NCI-H524 treated with DMSO at 0.1 percent for 48 hours (cell line): ENCODE measurements around the gene AP1G2.
"Not testable (repeated sequence)": the region's sequence is repeated elsewhere in the genome, so short reads cannot be mapped to it uniquely, and the experiment has no call there.

Source experiments
- DNase-seq: peaks from one replicate; lab custom pipeline; 2025; lab: John Stamatoyannopoulos, UW

The AP1G2 gene

DNA sequence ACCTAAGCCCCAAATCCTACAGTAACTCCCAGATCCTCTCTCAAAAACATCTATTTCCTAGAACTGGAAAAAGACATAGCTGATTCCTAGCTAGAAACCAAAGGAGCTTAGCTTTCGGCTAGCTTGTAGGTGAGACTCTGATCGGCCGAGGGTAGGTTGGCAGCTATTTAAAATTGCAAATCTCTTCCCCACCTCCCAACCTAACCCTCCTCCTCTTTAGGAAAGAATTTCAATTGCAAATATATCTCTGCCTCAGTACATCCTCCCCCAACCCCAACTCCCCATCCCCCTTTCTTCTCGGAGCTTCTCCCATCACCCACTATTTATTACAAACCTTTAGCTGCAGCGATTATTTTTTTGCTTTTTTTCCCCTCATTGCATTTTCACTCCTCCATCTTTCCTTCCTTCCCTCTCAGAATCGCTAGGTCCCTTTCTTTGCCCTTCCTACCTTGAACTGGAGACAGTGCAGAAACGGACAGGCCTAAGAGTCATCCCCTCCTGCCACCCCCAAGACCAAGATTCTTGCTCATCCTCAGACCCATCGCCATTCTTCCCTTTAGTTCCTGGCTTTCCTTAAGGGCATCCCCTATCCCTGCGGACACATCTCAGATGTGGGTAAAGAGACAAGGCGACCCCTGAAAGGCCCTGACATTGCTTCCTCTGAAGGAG lies 29.4 kb downstream of the AP1G2 start:
- DNase-seq: no peak

GRCh38 chr14:23537351-23538049 lies 30.1 kb downstream of the AP1G2 start:
- no peak for DNase-seq

DNA sequence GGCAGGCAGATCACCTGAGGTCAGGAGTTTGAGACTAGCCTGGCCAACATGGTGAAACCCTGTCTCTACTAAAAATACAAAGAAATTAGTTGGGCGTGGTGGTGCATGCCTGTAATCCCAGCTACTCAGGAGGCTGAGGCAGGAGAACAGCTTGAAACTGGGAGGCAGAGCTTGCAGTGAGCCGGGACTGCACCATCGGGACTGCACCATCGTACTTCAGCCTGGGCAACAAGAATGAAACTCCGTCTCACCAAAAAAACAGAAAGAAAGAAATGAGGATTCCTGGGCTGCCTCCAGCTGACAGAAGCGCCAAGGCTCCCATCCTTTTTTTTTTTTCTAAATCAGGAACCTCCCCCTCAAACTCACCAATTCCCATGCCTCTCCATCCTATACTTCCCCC lies 30.7 kb downstream of the AP1G2 start:
- DNase-seq: not testable (repeated sequence)

DNA sequence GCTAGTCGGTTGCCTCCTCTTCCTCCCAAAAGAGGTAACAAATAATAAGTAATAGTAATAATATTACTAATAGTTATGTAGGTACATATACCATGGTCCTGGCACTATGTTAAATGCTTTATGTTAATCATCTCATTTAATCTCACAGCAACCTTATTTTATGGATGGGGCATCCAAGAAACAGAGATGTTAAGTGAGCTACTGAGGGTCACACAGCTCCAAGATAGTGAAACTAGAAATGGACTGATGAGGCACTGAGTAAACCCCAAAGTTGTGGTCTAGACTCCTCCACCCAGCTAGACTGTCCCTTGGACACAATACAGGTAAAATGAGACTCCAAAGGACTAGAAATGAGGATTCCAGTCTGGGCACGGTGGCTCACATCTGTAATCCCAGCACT lies 31.1 kb downstream of the AP1G2 start:
- no peak for DNase-seq

DNA sequence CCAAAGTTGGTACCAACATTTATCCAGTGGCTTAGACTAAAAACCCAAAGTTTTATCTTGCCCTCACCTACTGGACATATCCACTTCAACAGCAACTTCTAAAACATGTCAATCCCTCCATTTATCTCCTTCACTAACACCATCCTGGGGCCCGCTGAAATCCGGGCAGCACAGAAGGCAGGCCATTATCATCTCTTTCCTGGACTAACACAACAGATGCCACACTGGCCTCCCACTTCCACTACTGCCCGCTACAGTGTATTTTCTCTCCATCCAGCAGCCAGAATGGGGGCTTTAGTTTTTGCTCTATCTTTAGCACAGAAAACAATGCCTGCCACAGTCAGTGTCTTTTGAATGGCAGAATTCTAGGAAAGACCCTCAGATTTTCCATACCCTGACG lies 31.6 kb downstream of the AP1G2 start:
- no peak for DNase-seq

GRCh38 chr14:23533652-23534435 lies 33.7 kb downstream of the AP1G2 start:
- no peak for DNase-seq

GRCh38 chr14:23532658-23533057 lies 34.9 kb downstream of the AP1G2 start:
- no peak for DNase-seq

DNA sequence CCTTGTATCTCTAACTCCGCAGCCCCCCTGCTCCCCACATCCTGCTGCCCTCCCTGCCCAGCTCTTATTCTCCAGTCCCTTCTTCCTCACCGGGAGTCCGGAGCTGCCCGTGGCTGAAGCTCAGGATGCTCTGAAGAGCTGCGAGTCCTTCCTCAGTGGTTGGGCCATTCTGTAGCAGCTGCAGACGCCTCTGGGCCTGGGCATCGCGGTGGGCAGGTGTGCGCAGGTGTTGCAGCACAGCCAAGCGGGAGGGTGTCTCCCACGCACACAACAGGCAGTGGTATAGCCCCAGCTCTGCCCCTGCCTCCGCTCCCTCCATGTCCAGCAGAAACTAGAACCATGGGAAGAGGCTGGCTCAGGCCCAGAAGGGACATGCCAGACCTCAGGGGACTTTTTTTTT lies 36.2 kb downstream of the AP1G2 start:
- no peak for DNase-seq

GRCh38 chr14:23530375-23531055 lies 37.1 kb downstream of the AP1G2 start:
- DNase-seq: no peak

- DNase-seq: no peak
Observed at GRCh38 chr14:23529016-23529415, 38.6 kb downstream of the AP1G2 start.

DNA sequence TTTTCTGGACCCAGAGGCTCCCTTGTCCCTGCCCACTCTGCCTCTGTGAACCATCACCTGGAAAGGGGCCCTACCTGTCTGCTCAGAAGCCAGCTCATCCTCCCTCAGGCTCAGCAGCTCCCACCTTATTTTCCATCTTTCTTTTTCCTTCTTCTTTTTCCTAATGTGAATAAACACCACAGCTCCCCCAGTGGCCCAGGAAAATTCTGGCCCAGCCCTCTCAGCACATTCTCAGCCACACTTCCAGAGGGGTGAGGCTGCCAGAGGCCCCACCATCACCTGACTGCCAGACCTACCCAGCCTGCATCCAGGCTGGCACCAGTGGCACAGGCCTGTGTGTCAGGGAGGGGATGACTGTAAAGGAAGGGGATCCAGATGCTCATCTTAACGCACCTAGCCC lies 39.0 kb downstream of the AP1G2 start:
- DNase-seq: no peak

DNA sequence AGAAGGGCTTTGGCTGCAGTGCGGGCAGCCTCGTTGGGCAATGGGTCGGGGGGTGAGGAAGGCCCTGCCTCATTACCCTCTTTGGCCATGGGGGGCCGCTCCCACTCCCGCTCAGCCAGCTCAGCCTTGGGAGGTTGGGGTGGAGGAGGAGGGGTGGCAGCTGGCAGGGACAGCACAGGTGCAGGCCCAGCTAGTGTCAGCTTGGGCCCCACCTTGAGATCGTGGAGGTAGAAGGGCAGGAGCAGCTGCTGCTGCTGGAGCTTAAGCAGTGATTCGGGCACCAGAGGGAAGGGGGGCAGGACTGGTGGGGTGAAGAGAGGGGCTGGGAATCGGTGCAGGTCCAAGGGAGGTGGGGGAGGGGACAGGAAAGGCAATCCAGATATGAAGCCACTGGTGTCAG lies 42.0 kb downstream of the AP1G2 start:
- no peak for DNase-seq

GRCh38 chr14:23524954-23525353 lies 42.6 kb downstream of the AP1G2 start:
- no peak for DNase-seq

GRCh38 chr14:23523229-23524016 lies 44.2 kb downstream of the AP1G2 start:
- no peak for DNase-seq

- no peak for DNase-seq
Observed at GRCh38 chr14:23522643-23523198, 44.9 kb downstream of the AP1G2 start.

DNA sequence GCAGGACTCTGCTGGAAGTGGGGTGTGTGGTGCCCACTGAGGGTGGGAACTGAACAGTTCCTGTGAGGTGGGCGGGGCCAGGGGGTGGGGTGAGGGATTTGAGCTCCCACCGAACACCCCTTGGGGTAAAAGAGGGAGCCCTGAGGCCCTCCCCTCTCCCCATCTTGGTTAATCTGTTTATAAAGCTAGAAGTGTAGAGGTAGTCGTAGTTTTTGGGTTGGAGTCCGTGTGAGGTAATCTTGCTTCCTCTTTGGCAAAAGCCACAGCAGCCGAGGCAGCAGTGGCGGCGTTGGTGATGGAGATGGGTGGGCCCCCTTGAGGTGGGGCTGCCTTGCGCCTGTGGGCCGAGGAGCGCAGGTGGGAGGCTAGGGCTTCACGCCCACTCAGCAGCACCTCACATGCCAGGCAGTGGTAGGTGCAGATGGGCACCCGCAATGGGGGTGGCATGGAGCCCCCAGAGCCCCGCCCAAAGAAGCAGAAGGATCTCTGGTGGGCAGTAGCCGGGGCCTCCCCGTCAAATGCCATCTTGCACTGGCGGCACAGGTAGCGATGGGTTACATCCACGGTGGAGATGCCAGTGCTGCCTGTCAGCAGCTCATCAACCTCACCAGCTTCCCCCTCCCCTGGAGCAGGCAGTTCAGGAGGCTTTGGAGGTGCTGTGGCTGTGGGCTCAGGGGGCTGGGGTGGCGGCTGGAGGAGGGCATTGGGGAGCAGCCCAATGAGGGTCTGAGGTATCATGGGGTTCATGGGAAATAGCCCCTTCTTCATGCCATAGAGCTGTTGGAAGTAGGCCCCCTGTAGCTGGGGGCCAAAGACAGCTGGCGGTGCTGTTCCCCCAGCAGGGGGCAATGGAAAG lies 45.6 kb downstream of the AP1G2 start:
- DNase-seq: no peak

GRCh38 chr14:23520899-23521533 lies 46.6 kb downstream of the AP1G2 start:
- DNase-seq: no peak

DNA sequence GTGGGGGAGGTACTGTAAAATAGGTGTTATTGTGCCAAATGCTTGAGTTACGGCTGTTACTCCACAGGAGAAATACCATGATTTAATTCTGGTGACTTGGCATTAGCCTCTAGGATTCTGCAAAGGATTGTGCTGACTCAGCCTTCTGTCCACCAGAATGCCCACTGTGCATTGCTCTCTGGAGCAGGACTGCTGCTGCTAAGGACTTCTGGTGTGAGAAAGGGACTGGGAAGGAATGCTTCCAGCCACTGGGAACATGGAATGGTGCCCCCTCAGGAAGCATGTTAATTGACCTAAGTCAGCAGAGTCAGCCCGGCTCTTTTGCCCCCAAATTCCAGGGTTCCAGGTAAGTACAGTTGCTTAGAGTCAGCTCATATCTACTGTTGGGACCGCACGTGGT lies 48.9 kb downstream of the AP1G2 start:
- no peak for DNase-seq

GRCh38 chr14:23517650-23518326 lies 49.8 kb downstream of the AP1G2 start:
- no peak for DNase-seq

- DNase-seq: no peak
Observed at GRCh38 chr14:23514644-23514957, 53.0 kb downstream of the AP1G2 start.
